Heart left ventricle (tissue), 13 donors: Measurements from ENCODE around the gene GABPB2.

Experiments
- POLR2A ChIP-seq, 2 donors: fragments of 450-650 bp; IDR thresholded peaks; one replicate each; pipeline ENCODE4 v1.6.1; 2017; ENCODE audit warnings: antibody characterized with exemption in 2 of 2, mild to moderate bottlenecking in 2 of 2, moderate library complexity in 2 of 2
- TF ChIP-seq, protein P1 (sequence below), 12 donors: fragments of 200-600 bp; sonication (generic) in 4 of 12; IDR thresholded peaks; one replicate each; pipeline versions ENCODE4 v1.5.0 to v1.8.0; 2018 to 2022; ENCODE audit warnings: antibody characterized with exemption in 12 of 12, mild to moderate bottlenecking in 5 of 12
- donor health status: ischemic (EF 13 %, LVEDD 7.1; RV severe dilation, severe dysfunction).
- donor health status: DM: no; HTN: yes; CAD: no.
- donor health status: DM: no; HTN: no; CAD: no.
- donor health status: ischemic (EF 25% LVEDD 6.9; RV normal size, moderate dysfunction).
- donor health status: ischemic (EF 25% LVEDD 5.7; RV mildly dilated, moderate dysfunction).
- donor health status: ischemic (EF 35%, LVEDD 5.7; RV mildly dilated, moderate dysfunction).
- donor health status: nonischemic (EF 11% LVEDD 7.7; RV severe dilation, severe dysfunction).
- donor health status: DM: yes; HTN: yes; CAD: no.
- donor health status: PGD.
- donor health status: ischemic (EF 29% LVEDD 5.4; RV normal size, mild dysfunction).
- donor health status: nonischemic (EF 23%, LVEDD 6.1; RV moderate dilation, normal function).

DNA sequence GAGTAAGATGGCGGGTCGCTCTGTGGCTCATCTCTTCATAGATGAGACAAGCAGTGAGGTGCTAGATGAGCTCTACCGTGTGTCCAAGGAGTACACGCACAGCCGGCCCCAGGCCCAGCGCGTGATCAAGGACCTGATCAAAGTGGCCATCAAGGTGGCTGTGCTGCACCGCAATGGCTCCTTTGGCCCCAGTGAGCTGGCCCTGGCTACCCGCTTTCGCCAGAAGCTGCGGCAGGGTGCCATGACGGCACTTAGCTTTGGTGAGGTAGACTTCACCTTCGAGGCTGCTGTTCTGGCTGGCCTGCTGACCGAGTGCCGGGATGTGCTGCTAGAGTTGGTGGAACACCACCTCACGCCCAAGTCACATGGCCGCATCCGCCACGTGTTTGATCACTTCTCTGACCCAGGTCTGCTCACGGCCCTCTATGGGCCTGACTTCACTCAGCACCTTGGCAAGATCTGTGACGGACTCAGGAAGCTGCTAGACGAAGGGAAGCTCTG lies 88.2 kb downstream of the GABPB2 start:
- TF ChIP-seq POLR2A (IDR thresholded peaks at IDR 0.05) = no peak
- TF ChIP-seq, protein P1, sequence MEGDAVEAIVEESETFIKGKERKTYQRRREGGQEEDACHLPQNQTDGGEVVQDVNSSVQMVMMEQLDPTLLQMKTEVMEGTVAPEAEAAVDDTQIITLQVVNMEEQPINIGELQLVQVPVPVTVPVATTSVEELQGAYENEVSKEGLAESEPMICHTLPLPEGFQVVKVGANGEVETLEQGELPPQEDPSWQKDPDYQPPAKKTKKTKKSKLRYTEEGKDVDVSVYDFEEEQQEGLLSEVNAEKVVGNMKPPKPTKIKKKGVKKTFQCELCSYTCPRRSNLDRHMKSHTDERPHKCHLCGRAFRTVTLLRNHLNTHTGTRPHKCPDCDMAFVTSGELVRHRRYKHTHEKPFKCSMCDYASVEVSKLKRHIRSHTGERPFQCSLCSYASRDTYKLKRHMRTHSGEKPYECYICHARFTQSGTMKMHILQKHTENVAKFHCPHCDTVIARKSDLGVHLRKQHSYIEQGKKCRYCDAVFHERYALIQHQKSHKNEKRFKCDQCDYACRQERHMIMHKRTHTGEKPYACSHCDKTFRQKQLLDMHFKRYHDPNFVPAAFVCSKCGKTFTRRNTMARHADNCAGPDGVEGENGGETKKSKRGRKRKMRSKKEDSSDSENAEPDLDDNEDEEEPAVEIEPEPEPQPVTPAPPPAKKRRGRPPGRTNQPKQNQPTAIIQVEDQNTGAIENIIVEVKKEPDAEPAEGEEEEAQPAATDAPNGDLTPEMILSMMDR (IDR thresholded peaks at IDR 0.05) = no peak
